NT2/D1 (cell line): Measurements from ENCODE around the gene KRTAP20-3.

Experiments
- YY1 ChIP-seq: IDR thresholded peaks from 2 replicates; pipeline ENCODE4 v1.6.1; 2011; ENCODE audit not compliant: insufficient read length, insufficient read depth
- ZNF274 ChIP-seq: IDR thresholded peaks from 2 replicates; pipeline ENCODE4 v1.6.1; 2011; ENCODE audit warnings: mild to moderate bottlenecking, low read depth, low read length

- TF ChIP-seq ZNF274 (no peak), YY1 (no peak)
These were observed 30.5 kb downstream of the KRTAP20-3 start for GRCh38 chr21:30672985-30673650.
